A673 (cell line): ENCODE results near the gene RBMS1.

Experiments
- CTCF ChIP-seq: fragments of 300-800, 200-600 bp; sonication (generic); conservative IDR thresholded peaks from 2 replicates; pipeline ENCODE4 v1.5.1; 2017; ENCODE audit warnings: low read depth, mild to moderate bottlenecking, antibody characterized with exemption, low read length, moderate library complexity, mixed read lengths
- EZH2 ChIP-seq: fragments of 200-600 bp; sonication (generic); IDR thresholded peaks from 2 replicates; pipeline ENCODE4 v1.6.1; 2017; ENCODE audit warnings: borderline replicate concordance, low read depth, mild to moderate bottlenecking, mixed read lengths, antibody characterized with exemption, low read length; ENCODE audit not compliant: poor library complexity, severe bottlenecking

GRCh38 chr2:160269365-160269764 lies 224.2 kb downstream of the RBMS1 start:
- no peak for TF ChIP-seq CTCF
- no peak for TF ChIP-seq EZH2
